Astrocyte of the spinal cord (primary cell): ENCODE measurements around the gene RSRC1.
"Not testable (repeated sequence)": the region's sequence is repeated elsewhere in the genome, so short reads cannot be mapped to it uniquely, and the experiment has no call there.

Experiments used
- DNase-seq: peaks from one replicate; pipeline ENCODE4 v3.0.0; 2011; ENCODE audit warnings: low read depth, low spot score
- H3K4me3 ChIP-seq: 2 replicates; pipeline ENCODE4 v1.5.1; 2011; ENCODE audit warnings: low read depth, mild to moderate bottlenecking, low read length, moderate library complexity
- CTCF ChIP-seq: IDR thresholded peaks from 2 replicates; pipeline ENCODE4 v1.5.1; 2012; ENCODE audit warnings: low read depth, mild to moderate bottlenecking, low read length, inconsistent platforms
- in situ Hi-C: cut with HindIII; loops from 2 replicates; pipeline ENCODE4 v1.10.0; 2017; ENCODE audit warnings: low sequenced_read_pairs

RSRC1 gene

GRCh38 chr3:158508481-158508880, 398.6 kb downstream of the RSRC1 start:
- H3K4me3 ChIP-seq: no peak overlapping the region
- TF ChIP-seq CTCF: no peak
- DNase-seq: no peak
- in situ Hi-C loops: no loop called here

DNA sequence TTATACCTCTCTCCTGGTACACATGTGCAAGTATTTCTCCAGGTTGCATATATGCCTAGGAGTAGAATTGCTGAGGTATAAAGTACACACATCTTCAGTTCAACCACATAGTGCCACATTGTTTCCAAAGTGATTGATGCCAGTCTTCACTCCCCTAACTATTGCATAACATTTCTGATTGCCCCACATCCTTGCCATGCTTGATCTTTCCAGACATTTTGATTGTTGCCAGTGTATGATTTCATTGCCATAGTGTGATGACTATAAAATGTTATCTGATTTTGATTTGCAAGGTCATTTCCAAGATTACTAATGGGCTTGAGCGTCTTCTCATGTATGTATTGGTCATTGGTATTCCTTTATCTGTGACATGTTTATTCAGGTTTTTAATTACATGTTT, 400.0 kb downstream of the RSRC1 start:
- no peak overlapping the region for H3K4me3 ChIP-seq

GRCh38 chr3:158516729-158517128, 406.8 kb downstream of the RSRC1 start:
- H3K4me3 ChIP-seq, DNase-seq, in situ Hi-C loops: not testable (repeated sequence)

More for the DNA sequence above, 400.0 kb downstream of the RSRC1 start:
- TF ChIP-seq CTCF: no peak
- in situ Hi-C loops: no loop called here
- no peak for DNase-seq

GRCh38 chr3:158519776-158520175, 409.9 kb downstream of the RSRC1 start:
- DNase-seq: no peak
- in situ Hi-C loops: no loop called here
- no peak for TF ChIP-seq CTCF
- H3K4me3 ChIP-seq: no peak overlapping the region

- DNase-seq: no peak
- no peak overlapping the region for H3K4me3 ChIP-seq
- in situ Hi-C loops: no loop called here
- TF ChIP-seq CTCF: no peak
Measured at GRCh38 chr3:158520433-158520832, 410.5 kb downstream of the RSRC1 start.

GRCh38 chr3:158522221-158523136, 412.6 kb downstream of the RSRC1 start:
- DNase-seq: peak; percentile 60
- H3K4me3 ChIP-seq: no peak overlapping the region
- no peak for TF ChIP-seq CTCF
- in situ Hi-C loops: no loop called here

- no peak overlapping the region for H3K4me3 ChIP-seq
- in situ Hi-C loops: no loop called here
- TF ChIP-seq CTCF: no peak
- no peak for DNase-seq
Measured at GRCh38 chr3:158528076-158528674, 418.3 kb downstream of the RSRC1 start.
